Panc1 (cell line): ENCODE results near the gene MID1IP1.

Source experiments
- POLR2AphosphoS5 ChIP-seq: IDR thresholded peaks from 2 replicates; pipeline ENCODE4 v1.6.1; 2012; ENCODE audit warnings: mild to moderate bottlenecking, low read depth, low read length, moderate library complexity
- SIN3A ChIP-seq: IDR thresholded peaks from 2 replicates; pipeline ENCODE4 v1.6.1; 2012; ENCODE audit warnings: low read depth, mild to moderate bottlenecking, low read length, moderate library complexity, borderline replicate concordance; ENCODE audit not compliant: insufficient read depth
- TF ChIP-seq, protein P1 (sequence below): fragments of 450-650 bp; IDR thresholded peaks from 2 replicates; pipeline ENCODE4 v1.5.1; 2017; ENCODE audit warnings: mild to moderate bottlenecking
- TF ChIP-seq, protein P2 (sequence below), 2 experiments: IDR thresholded peaks; 2 replicates each; pipeline ENCODE4 v1.6.1; 2011 to 2012; ENCODE audit warnings: low read depth in 2 of 2, control low read depth in 1 of 2, low read length in 1 of 2, mild to moderate bottlenecking in 1 of 2, moderate library complexity in 1 of 2; ENCODE audit not compliant: insufficient read depth in 1 of 2

DNA sequence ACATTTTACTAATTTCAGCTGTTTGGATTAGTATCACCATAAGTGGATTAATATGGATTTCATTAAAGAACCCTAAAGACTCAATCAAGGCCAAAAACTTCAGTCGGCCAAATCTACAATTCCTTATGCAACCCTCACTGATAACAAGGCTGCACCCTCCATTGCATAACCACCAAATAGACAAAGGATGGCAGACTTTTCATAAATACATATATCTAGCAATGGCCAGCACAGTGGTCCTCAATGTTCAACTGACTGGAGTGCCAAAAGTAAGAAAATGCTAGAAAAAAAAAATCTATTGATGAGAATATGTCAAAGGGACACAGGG, 46.6 kb downstream of the MID1IP1 start:
- TF ChIP-seq, protein P1, sequence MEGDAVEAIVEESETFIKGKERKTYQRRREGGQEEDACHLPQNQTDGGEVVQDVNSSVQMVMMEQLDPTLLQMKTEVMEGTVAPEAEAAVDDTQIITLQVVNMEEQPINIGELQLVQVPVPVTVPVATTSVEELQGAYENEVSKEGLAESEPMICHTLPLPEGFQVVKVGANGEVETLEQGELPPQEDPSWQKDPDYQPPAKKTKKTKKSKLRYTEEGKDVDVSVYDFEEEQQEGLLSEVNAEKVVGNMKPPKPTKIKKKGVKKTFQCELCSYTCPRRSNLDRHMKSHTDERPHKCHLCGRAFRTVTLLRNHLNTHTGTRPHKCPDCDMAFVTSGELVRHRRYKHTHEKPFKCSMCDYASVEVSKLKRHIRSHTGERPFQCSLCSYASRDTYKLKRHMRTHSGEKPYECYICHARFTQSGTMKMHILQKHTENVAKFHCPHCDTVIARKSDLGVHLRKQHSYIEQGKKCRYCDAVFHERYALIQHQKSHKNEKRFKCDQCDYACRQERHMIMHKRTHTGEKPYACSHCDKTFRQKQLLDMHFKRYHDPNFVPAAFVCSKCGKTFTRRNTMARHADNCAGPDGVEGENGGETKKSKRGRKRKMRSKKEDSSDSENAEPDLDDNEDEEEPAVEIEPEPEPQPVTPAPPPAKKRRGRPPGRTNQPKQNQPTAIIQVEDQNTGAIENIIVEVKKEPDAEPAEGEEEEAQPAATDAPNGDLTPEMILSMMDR, result no peak
- TF ChIP-seq, protein P2, sequence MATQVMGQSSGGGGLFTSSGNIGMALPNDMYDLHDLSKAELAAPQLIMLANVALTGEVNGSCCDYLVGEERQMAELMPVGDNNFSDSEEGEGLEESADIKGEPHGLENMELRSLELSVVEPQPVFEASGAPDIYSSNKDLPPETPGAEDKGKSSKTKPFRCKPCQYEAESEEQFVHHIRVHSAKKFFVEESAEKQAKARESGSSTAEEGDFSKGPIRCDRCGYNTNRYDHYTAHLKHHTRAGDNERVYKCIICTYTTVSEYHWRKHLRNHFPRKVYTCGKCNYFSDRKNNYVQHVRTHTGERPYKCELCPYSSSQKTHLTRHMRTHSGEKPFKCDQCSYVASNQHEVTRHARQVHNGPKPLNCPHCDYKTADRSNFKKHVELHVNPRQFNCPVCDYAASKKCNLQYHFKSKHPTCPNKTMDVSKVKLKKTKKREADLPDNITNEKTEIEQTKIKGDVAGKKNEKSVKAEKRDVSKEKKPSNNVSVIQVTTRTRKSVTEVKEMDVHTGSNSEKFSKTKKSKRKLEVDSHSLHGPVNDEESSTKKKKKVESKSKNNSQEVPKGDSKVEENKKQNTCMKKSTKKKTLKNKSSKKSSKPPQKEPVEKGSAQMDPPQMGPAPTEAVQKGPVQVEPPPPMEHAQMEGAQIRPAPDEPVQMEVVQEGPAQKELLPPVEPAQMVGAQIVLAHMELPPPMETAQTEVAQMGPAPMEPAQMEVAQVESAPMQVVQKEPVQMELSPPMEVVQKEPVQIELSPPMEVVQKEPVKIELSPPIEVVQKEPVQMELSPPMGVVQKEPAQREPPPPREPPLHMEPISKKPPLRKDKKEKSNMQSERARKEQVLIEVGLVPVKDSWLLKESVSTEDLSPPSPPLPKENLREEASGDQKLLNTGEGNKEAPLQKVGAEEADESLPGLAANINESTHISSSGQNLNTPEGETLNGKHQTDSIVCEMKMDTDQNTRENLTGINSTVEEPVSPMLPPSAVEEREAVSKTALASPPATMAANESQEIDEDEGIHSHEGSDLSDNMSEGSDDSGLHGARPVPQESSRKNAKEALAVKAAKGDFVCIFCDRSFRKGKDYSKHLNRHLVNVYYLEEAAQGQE (IDR thresholded peaks at IDR 0.05; ENCODE audit: insufficient read depth in 1 of 2, low read depth in 2 of 2, low read length in 1 of 2), result no peak
- TF ChIP-seq POLR2AphosphoS5, result no peak
- no peak for TF ChIP-seq SIN3A
